EL (cell line): ENCODE results near the gene FAM20C.
"Not testable (repeated sequence)": the region's sequence is repeated elsewhere in the genome, so short reads cannot be mapped to it uniquely, and the experiment has no call there.

Source experiments
- DNase-seq: peaks from one replicate; pipeline ENCODE4 v3.0.0-alpha.2; 2016

The FAM20C gene

GRCh38 chr7:193481-194251, 1.3 kb downstream of the FAM20C start:
- peak; percentile 21 for DNase-seq

DNA sequence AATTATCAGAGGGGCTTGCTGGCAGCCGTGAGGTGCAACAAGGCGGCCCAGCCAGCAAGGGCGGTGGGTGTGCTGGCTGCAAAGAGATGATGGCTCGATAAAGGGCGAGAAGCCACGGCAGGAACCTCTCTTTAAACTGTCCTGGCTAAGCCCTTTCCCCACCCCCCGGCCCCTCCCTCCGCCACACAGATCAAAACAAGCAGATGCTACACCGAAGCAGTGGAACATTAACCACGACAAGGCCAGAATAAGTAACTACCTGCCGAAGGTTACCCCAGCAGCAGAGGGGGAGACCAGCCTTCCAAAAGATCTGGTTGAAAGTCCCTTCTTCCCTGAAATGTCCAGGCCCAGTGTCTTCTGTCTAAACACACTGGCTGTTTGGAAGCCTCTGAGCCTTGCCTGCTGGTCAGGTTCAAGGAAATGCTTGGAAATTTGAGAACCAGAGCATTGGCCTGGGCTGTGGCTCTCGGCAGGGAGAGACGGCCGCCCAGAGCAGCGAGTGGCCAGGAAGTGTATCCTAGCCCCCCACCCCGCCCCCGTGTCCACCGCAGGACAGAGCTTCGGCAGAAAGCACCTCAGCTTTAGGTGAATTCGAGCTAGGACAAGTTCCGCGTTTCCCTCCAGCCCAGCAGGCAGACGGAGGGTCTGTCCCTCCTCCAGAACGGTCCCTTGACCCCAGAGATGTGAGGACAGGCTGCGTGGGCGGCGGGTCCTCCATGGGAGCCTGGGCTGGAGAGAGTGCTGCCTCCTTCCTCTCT, 2.1 kb downstream of the FAM20C start:
- peak; percentile 23 for DNase-seq

DNA sequence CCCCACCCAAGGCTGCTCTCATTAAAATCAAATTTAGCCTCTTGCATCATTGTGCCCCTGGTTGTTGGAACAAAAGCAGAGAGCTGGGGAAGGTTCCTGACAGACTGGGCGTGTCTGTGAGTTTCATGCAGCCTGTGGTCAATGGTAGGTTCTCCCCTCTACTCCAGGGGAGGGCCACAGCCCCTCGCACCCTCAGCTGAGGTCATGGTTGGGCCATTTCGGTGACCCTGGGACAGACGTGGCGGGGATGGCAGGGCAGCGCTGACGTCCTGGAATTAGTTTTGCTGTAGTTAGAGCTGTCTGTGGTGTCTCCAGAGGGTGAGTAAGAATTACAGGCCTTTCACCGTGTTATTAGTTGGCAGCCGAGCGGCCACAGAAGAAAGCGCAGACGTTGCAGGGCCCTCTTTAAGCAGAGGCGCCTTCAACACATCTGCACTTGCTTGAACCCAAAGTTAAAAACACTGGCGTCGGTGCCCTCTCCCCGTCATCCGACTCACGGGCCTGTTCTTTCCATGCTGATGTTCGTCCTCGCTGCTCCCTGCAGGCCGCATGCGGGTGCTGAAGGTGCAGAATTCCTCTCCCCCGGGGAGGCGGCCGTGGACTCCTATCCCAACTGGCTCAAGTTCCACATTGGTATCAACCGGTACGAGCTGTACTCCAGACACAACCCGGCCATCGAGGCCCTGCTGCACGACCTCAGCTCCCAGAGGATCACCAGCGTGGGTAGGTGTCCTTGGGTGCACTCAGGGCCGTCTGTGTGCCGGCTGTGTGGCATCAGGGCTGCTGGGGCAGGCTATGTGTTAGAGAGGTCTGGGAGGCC, 2.8 kb downstream of the FAM20C start:
- peak; percentile 12 for DNase-seq

DNA sequence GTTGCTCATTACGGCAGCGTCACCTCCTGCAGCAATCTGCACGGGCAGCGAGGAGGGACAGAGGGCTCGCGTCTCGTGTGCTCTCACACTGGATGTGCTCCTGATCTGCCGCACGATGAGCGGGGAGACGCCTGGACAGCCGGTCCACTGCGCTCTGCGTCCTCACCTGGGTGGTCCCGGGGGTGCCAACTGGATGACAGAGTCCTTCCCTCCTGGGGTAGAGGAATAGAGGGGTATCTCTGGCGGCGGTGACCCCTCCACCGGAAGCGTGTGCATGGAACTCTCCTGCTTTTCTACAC, 3.4 kb downstream of the FAM20C start:
- DNase-seq: no peak

DNA sequence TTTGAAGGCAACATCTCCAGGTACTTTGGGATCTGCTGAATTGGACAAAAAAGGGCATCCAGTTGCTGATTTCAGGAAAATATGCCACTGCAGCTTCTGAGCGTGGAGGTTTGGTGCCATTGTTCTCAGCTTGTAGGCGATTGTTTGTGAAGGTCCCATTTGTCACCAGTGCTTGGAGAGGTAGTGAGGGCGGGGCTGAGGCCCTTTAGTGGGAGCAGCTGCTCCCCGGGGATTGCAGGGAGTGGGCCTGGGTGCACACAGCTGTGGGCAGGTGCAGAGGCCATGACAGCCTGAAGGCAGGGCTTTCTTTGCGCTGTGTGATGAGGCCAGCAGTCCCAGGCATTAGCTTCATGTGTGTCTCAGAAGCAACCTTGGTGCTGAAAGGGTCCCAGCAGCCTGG, 3.9 kb downstream of the FAM20C start:
- DNase-seq: no peak

DNA sequence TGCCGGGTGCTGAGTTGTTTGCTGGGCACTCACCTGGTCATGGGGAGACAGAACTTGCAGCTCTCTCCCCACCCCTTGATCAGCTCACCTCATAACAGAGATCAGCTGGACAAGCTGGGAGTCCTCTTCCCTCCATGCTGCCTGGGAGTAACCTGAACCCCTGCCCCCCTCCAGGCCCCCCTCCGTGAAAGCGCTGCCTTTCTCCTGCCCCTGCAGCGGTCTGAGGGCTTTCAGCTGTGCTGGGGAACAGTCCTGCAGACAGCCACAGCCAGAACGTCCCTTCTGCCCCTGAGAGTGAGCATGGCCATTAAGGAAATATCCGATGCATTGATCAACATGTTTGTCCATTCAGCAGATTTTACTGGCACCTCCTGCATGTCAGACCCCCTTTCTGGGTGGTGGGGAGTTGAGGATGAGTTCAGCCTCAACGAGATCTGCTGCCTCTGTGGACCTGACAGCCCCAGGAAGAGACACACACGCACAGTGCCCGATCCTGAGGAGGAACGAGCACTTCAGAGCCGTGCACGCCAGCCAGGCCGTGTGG, 4.5 kb downstream of the FAM20C start:
- no peak for DNase-seq

DNA sequence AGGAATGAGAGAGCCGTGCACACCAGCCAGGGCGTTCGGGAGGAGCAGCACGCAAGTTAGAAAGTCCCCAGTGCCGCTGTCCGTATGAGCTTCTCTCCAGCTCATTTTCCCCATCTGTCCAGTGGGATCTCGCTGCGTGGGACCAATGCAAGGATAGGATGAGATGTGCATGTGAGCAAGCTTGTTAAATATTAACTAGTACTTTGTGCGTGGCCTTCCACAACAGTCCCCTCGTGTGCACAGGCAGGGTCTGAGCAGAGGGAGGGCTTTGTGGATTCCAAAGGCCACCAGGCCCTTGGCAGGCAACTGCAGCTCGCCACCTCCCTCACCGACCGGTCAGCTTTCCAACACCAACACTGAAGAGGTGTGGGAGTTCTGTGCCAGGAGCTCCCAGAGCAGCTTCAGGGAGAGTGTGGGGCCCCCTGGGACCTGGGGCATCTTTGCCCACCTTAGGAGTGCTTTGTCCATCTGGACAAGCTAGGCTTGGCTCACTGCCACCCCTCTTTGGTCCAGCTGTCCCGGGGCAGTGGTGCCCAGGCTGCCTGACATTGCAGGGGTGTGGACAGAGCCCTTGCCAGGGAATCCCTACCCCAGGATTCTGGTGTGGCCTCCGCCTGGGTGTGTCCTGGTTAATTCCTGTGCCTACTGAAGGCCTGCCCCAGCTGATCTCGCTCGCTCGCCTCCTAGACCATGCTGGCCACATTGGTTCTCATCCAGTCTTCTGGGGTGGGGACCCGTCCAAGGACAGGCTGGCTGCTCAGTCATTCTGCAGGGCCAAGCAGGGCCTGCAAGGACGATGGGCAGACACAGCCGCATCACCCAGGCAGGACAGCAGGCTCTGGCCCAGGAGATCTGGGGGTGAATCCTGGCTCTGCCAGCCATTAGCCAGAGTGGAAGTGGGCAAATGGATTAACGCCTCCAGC, 5.3 kb downstream of the FAM20C start:
- no peak for DNase-seq

DNA sequence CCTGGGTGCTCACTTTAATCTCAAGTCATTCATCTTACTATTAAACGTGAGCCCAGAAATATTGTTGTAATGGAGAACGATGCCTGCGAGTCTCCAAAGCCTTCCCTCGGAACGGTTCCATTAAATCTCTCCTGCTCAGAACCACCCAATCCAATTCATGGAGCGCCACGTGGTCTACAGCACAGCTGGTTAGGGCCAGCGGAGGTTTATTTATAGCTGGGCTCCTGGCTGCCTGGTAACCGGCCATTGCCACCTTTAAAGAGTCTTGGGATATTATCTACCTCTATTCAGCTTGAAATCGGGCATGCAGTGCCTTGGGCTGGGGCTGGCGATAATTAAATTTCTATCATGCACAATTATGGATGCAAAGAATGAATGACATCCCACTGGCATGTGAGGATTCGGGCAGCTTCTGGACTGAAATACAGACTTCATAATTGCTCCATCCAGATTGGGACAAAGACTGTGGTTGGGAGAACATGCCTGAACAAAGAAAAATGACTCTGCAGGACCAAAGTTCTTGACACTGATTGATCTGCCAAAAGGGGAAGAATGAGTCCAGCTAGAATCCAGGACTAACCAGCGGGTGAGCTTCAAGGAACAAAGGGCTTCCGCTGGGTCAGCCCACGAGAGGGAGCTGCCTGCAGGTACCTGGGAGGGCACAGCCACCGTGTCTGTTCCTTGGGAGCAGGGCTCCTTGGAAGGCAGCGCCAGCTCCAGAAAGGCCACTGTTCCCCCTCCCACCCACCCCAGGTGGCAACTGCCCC, 7.3 kb downstream of the FAM20C start:
- no peak for DNase-seq

GRCh38 chr7:200290-200689, 7.9 kb downstream of the FAM20C start:
- DNase-seq: no peak

DNA sequence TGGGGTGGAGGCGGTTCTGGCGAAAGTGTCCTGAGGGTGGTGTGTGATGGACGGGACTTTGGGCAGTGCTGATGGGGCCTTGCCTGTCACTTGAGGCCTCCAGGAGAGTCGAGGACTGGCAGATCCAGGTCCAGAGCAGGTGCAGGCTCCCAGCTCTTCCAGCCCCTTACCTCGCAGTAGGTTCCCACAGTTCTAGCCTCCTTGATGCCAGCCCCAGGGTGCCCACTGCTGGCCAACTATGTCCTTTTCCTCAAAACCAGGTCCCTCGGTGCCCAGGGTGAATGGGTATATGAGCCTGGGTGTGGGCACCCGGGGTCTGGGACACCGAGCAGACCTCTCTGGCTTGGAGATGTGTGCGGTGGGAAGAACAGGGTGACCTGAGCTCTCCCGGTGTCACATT, 8.3 kb downstream of the FAM20C start:
- no peak for DNase-seq

- DNase-seq: no peak
These were observed 12.0 kb downstream of the FAM20C start for GRCh38 chr7:204326-204725.

- no peak for DNase-seq
These were observed 13.0 kb downstream of the FAM20C start for GRCh38 chr7:205115-206010.

DNA sequence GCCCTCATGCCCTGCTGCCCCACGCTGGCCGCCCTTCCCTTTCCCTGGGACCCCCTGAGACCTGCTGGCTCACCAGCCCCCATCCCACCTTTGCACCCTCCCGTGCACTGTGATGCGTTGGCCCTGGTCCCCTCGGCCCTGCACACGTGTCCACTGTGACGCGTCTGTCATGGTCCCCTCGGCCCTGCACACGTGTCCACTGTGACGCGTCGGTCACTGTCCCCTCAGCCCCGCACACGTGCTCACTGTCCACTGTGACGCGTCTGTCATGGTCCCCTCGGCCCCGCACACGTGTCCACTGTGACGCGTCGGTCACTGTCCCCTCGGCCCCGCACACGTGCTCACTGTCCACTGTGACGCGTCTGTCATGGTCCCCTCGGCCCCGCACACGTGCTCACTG, 14.0 kb downstream of the FAM20C start:
- not testable (repeated sequence) for DNase-seq

GRCh38 chr7:207418-208129, 15.2 kb downstream of the FAM20C start:
- DNase-seq: no peak

DNA sequence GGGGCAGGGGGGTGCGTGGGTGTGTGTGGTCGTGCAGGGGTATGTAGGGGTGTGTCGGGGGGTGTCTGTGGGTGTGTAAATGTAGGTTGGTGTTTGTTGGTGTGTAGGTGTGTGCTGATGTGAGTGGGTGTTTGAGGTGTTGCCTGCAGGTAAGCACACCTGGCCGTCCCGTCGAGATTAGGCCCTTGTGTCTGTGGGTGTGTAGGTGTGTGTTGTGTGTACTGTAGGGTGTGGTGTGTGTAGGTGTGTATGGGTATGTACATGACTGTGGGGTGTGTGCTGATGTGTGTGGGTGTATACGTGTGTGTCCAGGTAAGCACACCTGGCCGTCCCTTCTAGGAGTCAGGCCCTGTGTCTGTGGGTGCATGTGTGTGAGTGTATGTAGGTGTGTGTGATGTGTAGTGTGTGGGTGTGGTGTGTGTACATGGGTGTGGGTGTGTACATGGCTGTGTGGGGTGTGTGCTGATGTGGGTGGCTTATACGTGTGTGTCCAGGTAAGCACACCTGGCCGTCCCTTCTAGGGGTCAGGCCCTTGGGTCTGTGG, 15.8 kb downstream of the FAM20C start:
- DNase-seq: no peak

DNA sequence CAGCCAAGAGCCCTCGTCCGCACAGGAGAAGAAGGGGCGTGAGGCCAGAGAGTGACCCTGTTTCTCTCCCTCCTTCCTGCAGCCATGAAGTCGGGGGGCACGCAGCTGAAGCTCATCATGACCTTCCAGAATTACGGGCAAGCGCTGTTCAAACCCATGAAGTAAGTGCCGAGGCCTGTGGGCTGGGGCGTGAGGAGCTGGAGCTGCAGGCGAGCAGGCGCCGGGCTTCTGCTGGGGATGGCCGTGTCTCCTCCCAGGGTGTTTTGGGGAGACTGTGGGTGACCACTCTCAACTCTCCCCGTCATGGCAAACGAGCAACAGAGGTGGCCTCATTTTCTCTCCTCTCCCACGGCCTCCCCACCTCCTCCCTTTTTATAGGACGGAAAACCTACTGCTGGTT, 16.4 kb downstream of the FAM20C start:
- no peak for DNase-seq

GRCh38 chr7:209416-209815, 17.0 kb downstream of the FAM20C start:
- no peak for DNase-seq

DNA sequence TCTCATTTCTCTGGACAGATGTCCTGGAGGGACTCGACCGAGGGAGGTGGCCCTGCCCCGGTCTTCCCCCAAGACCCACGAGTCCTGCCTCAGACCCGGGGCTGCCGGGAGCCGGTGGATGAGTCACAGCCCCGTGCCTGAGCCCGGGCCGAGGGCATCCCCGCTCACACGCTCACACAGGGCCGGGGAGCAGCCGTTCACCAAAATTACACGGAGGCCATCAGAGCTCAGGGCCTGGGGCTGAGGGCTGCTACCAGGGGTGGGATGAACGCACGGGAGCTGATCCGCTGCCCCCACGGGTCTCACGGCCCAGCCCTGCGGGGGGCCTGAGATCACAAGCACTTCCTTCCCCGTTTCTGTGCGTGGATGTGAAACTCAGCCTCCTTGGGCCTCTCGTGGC, 17.5 kb downstream of the FAM20C start:
- no peak for DNase-seq

- no peak for DNase-seq
These were observed 18.1 kb downstream of the FAM20C start for GRCh38 chr7:210401-210925.
